Suprapubic skin (tissue), 4 donors: ENCODE results near the gene SESN3. TPM values are rescaled to one million over a fixed set of nuclear protein-coding genes. Genes with fewer than 3 reads are reported as not detected.

ENCODE experiments used
- DNase-seq, 2 donors: peaks; one replicate each; pipeline ENCODE4 v3.0.0-alpha.2; 2019; ENCODE audit warnings: low spot score in 2 of 2
- H3K27ac ChIP-seq: fragments of 200-600 bp; sonication (generic); one replicate; pipeline ENCODE4 v1.5.1; 2019
- H3K27me3 ChIP-seq: fragments of 200-600 bp; sonication (generic); one replicate; pipeline ENCODE4 v1.5.1; 2019
- H3K36me3 ChIP-seq: fragments of 200-600 bp; sonication (generic); one replicate; pipeline ENCODE4 v1.5.1; 2019
- H3K4me1 ChIP-seq: fragments of 200-600 bp; sonication (generic); one replicate; pipeline ENCODE4 v1.5.1; 2019
- H3K4me3 ChIP-seq: fragments of 200-600 bp; sonication (generic); one replicate; pipeline ENCODE4 v1.5.1; 2019; ENCODE audit warnings: mild to moderate bottlenecking
- H3K9me3 ChIP-seq: fragments of 200-600 bp; sonication (generic); one replicate; pipeline ENCODE4 v1.5.1; 2019
- EP300 ChIP-seq: sonication (generic); formaldehyde crosslinking; IDR thresholded peaks from one replicate; pipeline ENCODE4 v1.6.1; 2017; ENCODE audit warnings: antibody characterized with exemption
- POLR2A ChIP-seq, 2 donors: fragments of 450-650 bp; IDR thresholded peaks; one replicate each; pipeline ENCODE4 v1.6.1; 2017; ENCODE audit warnings: antibody characterized with exemption in 2 of 2, mild to moderate bottlenecking in 2 of 2, moderate library complexity in 2 of 2
- POLR2AphosphoS5 ChIP-seq, 3 donors: sonication (generic); formaldehyde crosslinking; IDR thresholded peaks; one replicate each; pipeline ENCODE4 v1.6.1; 2017; ENCODE audit warnings: antibody characterized with exemption in 3 of 3
- WGBS: methylation state at CpG from one replicate; pipeline ENCODE4 v1.1.5; 2018; 5-methylcytosine and 5-hydroxymethylcytosine counted together
- total RNA-seq, 4 donors: library from RNA; depleted of rRNA; stranded (reverse); fragments of >200 nt; gene quantifications; one replicate each; pipeline ENCODE4 v1.1.0, GENCODE V29; 2016
- TF ChIP-seq, protein P1 (sequence below), 2 donors: fragments of 200-600 bp in 1 of 2; fragments of 450-650 bp in 1 of 2; sonication (generic) in 1 of 2; IDR thresholded peaks; one replicate each; pipeline ENCODE4 v1.5.1; 2016 to 2019; ENCODE audit warnings: antibody characterized with exemption in 2 of 2, mild to moderate bottlenecking in 1 of 2, moderate library complexity in 1 of 2

Gene SESN3
- total RNA-seq, 4 donors from 2014 or later = 27.6 to 41.0 (median 32.1) TPM

DNA sequence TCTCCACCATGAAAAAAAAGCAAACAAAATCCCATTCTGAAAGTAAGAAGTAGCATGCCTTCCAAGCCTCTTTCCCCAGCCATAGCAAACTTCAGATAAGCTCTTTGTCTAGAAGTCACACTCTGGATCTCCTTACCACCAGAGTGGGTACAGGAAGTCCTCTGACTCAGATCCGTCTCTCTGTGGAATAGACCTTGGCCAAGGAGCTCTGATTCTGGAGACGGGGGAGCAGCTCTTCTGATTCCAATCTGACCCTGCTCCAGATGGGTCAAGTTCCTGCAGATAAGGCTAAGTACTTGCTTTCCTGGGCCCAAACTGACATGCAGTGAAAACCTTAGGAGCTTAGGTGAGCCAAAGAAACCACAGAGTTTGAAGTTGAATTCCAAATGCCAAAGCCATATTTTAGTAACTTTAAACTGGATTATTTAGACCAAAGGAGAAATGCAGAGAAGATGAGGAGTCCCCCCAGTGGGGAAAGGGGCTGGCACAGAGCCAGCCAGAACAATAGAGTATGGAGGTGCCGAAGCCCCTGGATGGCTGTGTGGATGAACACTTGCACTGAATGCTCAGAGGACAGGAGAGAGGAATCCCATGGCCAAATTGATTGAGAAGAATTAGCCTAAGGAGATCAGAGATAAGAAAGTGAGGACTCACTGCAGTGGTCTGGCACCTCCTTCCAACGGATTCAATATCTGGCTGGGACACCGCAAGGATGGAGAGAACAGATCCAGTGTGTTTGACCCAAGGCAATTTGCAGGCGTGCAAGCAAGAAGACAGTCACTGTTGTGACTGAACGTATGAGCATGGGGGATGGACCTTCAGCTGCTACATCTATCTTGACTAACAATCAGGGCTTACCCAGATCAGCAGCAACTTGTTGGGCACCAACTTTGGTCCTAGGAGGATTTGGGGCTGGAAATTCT lies 86.4 kb downstream of the SESN3 start:
- no peaks in the 10 kb centered on the region for H3K36me3 ChIP-seq
- H3K27me3 ChIP-seq = no peaks in the 10 kb centered on the region
- no peak overlapping the region for H3K27ac ChIP-seq
- no peak for DNase-seq
- TF ChIP-seq POLR2A (IDR thresholded peaks at IDR 0.05) = no peak
- TF ChIP-seq, protein P1, sequence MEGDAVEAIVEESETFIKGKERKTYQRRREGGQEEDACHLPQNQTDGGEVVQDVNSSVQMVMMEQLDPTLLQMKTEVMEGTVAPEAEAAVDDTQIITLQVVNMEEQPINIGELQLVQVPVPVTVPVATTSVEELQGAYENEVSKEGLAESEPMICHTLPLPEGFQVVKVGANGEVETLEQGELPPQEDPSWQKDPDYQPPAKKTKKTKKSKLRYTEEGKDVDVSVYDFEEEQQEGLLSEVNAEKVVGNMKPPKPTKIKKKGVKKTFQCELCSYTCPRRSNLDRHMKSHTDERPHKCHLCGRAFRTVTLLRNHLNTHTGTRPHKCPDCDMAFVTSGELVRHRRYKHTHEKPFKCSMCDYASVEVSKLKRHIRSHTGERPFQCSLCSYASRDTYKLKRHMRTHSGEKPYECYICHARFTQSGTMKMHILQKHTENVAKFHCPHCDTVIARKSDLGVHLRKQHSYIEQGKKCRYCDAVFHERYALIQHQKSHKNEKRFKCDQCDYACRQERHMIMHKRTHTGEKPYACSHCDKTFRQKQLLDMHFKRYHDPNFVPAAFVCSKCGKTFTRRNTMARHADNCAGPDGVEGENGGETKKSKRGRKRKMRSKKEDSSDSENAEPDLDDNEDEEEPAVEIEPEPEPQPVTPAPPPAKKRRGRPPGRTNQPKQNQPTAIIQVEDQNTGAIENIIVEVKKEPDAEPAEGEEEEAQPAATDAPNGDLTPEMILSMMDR (IDR thresholded peaks at IDR 0.05) = no peak
- TF ChIP-seq EP300 = no peak
- no peak for TF ChIP-seq POLR2AphosphoS5 (IDR thresholded peaks at IDR 0.05)
- no peaks in the 10 kb centered on the region for H3K9me3 ChIP-seq
- WGBS = 75% methylated on average over 7 of the region's 7 CpGs
- no peak overlapping the region for H3K4me3 ChIP-seq
- H3K4me1 ChIP-seq = peaks cover 27% of the 10 kb centered on the region

DNA sequence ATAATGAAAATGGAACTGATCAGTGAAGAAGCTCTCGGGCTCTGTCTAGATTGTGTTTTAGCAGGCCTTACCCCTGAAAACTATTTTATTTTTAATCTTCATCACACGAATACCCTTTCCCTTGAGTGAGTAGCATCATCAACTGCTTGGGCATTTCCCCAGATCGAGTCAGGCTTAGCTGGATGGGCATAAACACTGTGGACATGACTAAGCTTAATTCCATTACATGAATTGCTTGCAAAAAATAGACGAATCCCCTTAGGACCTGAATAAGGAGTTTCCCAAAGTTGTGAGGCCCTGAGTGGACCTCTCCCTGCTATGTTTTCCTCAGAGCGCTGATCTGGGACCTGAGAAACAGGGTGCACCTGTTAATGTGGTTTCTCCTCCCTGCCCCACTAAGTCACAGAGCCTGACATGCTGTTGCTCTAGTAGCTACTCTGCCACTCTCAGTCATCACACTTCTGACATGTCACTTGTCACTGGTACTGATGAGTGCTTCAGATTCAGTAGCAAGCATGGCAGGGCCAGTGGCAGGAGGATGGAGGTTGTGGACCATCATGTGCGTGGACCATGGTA lies 87.8 kb downstream of the SESN3 start:
- no peak overlapping the region for H3K4me3 ChIP-seq
- 86% methylated on average over 6 of the region's 6 CpGs for WGBS

DNA sequence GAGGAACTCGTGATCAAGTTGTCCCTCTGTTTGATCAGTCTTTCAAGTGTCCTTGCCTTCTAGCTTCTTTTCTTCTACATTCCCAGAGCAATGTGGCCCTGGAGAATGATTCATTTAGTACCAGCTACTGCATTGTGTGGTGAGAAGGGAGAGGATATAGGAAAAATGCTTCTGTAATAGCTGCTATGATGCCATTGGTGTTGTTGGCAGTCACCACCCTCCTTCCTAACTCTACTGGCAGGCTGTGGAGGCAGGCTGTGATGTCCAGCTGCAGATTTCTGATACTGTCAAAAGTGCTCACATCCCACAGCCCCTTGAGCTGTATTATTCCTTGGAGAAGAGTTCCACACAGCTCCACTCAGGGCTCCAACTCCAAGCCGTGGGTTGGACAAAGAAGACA lies 88.6 kb downstream of the SESN3 start:
- WGBS = 90% methylated on average over 2 of the region's 2 CpGs
- no peak overlapping the region for H3K4me3 ChIP-seq
- no peak for DNase-seq
- no peaks in the 10 kb centered on the region for H3K27me3 ChIP-seq
- no peak overlapping the region for H3K27ac ChIP-seq
- no peaks in the 10 kb centered on the region for H3K9me3 ChIP-seq
- no peaks in the 10 kb centered on the region for H3K36me3 ChIP-seq
- H3K4me1 ChIP-seq = peaks cover 7% of the 10 kb centered on the region
- TF ChIP-seq EP300 = no peak
- no peak for TF ChIP-seq POLR2AphosphoS5 (IDR thresholded peaks at IDR 0.05)
- TF ChIP-seq, protein P1 (IDR thresholded peaks at IDR 0.05) = no peak
- TF ChIP-seq POLR2A (IDR thresholded peaks at IDR 0.05) = no peak

More for the DNA sequence above, 87.8 kb downstream of the SESN3 start:
- Histone ChIP-seq H3K4me1 (peaks cover 15% of the 10 kb centered on the region), H3K36me3 (no peaks in the 10 kb centered on the region), H3K9me3 (no peaks in the 10 kb centered on the region), H3K27ac (no peak overlapping the region), H3K27me3 (no peaks in the 10 kb centered on the region)
- TF ChIP-seq EP300 = no peak
- TF ChIP-seq, protein P1 (IDR thresholded peaks at IDR 0.05) = no peak
- no peak for TF ChIP-seq POLR2A (IDR thresholded peaks at IDR 0.05)
- no peak for TF ChIP-seq POLR2AphosphoS5 (IDR thresholded peaks at IDR 0.05)
- DNase-seq = no peak

DNA sequence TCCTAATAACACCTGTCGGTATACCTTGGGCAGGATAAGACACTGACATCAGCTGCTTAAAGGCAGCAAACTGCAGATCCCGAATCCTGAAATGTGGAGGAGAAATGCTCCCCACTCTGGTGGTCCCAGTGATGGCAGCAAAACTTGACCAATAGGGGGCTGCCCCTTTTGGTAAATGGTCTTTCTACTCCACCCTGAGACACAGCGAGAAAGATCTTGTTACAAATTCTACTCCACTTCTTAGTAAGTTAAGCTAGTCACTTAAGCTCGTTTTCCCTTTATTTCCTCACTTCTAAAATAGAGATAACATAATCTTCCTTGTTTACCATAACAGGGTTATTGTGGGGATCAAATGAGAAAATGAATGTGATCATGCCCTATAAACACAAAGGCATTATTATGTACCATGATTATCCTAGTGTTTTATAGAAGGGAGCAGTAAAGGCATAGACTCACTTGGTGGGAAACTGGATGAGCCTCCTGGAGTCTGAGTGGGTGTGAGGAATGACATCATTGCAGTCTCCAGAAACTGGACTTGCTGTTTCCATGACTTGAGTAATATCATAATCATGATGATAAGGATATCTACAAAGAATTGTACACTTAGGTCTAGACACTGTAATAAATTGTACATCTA lies 90.5 kb downstream of the SESN3 start:
- TF ChIP-seq POLR2AphosphoS5 (IDR thresholded peaks at IDR 0.05) = no peak
- no peak for TF ChIP-seq POLR2A (IDR thresholded peaks at IDR 0.05)
- no peak for TF ChIP-seq EP300
- TF ChIP-seq, protein P1 (IDR thresholded peaks at IDR 0.05) = no peak
- Histone ChIP-seq H3K9me3 (no peaks in the 10 kb centered on the region), H3K27ac (no peak overlapping the region), H3K36me3 (no peaks in the 10 kb centered on the region), H3K4me3 (no peak overlapping the region), H3K27me3 (no peaks in the 10 kb centered on the region), H3K4me1 (no peaks in the 10 kb centered on the region)
- DNase-seq = no peak
- 85% methylated on average over 4 of the region's 4 CpGs for WGBS

DNA sequence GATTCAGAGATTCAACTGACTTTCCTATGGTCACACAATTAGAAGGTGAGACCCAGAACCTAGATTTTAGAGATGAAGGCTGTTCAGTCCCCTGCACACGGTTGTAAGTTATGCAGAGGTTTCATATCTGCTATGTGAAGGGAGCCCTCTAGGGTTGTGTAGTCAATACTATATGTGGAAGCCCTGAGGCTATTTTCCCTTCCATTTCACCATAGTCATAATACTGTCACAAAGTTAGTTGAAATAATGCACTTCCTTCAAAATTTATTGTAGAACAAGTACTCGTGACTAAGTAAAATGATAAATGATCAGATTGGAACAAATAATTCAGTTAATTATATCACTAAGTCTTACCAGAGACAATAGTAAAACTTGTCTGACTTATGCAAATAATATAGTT lies 92.6 kb downstream of the SESN3 start:
- H3K4me3 ChIP-seq = no peak overlapping the region
- TF ChIP-seq, protein P1 (IDR thresholded peaks at IDR 0.05) = no peak
- TF ChIP-seq EP300 (no peak), POLR2A (IDR thresholded peaks at IDR 0.05) (no peak), POLR2AphosphoS5 (IDR thresholded peaks at IDR 0.05) (no peak)
- no peaks in the 10 kb centered on the region for H3K9me3 ChIP-seq
- no peak overlapping the region for H3K27ac ChIP-seq
- peaks cover 18% of the 10 kb centered on the region for H3K4me1 ChIP-seq
- 49% methylated on average over 2 of the region's 2 CpGs for WGBS
- DNase-seq = no peak
- no peaks in the 10 kb centered on the region for H3K36me3 ChIP-seq
- H3K27me3 ChIP-seq = no peaks in the 10 kb centered on the region
